Stomach smooth muscle (tissue), 2 donors: ENCODE measurements around the gene S100A9.

Experiments
- H3K27ac ChIP-seq: one replicate; pipeline ENCODE4 v1.7.0; 2013; ENCODE audit warnings: mild to moderate bottlenecking, low read length, inconsistent platforms
- H3K27me3 ChIP-seq, 2 donors: one replicate each; pipeline ENCODE4 v1.7.0; 2013; ENCODE audit warnings: low read length in 2 of 2; ENCODE audit not compliant: insufficient read depth in 2 of 2, control insufficient read depth in 1 of 2
- H3K36me3 ChIP-seq, 2 donors: one replicate each; pipeline ENCODE4 v1.7.0; 2013; ENCODE audit warnings: low read length in 2 of 2; ENCODE audit not compliant: control insufficient read depth in 2 of 2, insufficient read depth in 2 of 2
- H3K4me1 ChIP-seq: one replicate; pipeline ENCODE4 v1.7.0; 2013; ENCODE audit warnings: low read length; ENCODE audit not compliant: control insufficient read depth, insufficient read depth
- H3K4me3 ChIP-seq, 2 donors: one replicate each; pipeline ENCODE4 v1.7.0; 2013; ENCODE audit warnings: low read length in 2 of 2
- H3K9ac ChIP-seq, 2 donors: one replicate each; pipeline ENCODE4 v1.7.0; 2013; ENCODE audit warnings: low read length in 2 of 2, mild to moderate bottlenecking in 1 of 2
- H3K9me3 ChIP-seq, 2 donors: one replicate each; pipeline ENCODE4 v1.7.0; 2013; ENCODE audit warnings: low read length in 2 of 2; ENCODE audit not compliant: control insufficient read depth in 2 of 2
- donor health status: healthy.
- donor health status: Pancreatic carcinoma.

The S100A9 gene

DNA sequence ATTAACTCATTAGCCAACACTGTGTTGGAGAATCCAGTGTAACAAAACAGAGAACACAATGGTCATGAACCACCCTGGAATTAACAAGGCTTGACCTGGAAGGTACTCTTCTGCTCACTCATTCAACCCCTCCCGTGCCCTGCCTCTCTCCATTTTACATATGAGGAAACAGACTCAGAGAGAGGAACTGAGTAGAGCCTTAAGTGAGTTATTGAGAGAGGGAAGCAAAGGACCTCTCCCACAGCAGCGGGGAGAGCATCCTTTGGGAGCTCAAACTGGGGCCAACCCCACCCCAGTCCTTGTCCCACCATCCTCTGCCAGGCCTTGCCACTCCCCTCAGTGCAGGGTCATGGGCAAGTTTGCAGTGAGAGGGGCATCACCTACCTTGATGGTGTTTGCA, 16.4 kb downstream of the S100A9 start:
- Histone ChIP-seq H3K4me1 (no peaks in the 10 kb centered on the region), H3K9ac (no peak overlapping the region), H3K9me3 (no peaks in the 10 kb centered on the region), H3K27me3 (peaks cover 0 to 2% of the 10 kb centered on the region in 2 donors), H3K4me3 (no peak overlapping the region), H3K36me3 (no peaks in the 10 kb centered on the region), H3K27ac (no peak overlapping the region)

DNA sequence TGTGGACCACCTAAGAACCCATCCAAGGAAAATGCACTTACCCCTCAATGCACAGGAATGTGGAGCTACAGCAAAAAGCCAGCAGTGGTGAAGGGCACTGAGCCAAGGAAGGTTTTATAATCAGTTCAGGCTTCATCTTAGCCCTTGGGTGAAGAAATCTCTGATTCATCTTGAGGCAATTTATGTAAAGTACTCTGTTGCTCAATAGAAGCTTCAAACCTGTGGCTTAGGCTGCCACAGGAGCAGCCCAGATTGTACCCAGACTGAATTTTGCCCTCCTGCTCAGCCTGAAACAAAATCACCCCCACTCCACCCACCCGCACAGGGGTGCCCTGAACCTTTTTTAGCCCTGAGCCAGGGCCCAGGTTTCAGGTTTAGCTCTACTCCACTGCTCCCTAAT, 17.9 kb downstream of the S100A9 start, which contains the start of gene S100A12:
TSS of gene S100A12 (minus strand) at position 111 of the 400 bp plus-strand sequence. CDS start 1,029 bp downstream, outside the sequence.
- Histone ChIP-seq H3K36me3 (no peaks in the 10 kb centered on the region), H3K4me3 (no peak within 1 kb of the TSS), H3K9ac (no peak within 1 kb of the TSS), H3K27me3 (peaks cover 0 to 2% of the 10 kb centered on the region in 2 donors), H3K4me1 (no peaks in the 10 kb centered on the region), H3K27ac (no peak within 1 kb of the TSS), H3K9me3 (peaks cover 0 to under 1% of the 10 kb centered on the region in 2 donors)

- Histone ChIP-seq H3K4me1 (no peaks in the 10 kb centered on the region), H3K9ac (no peak overlapping the region), H3K4me3 (no peak overlapping the region), H3K27me3 (peaks cover 0 to 2% of the 10 kb centered on the region in 2 donors), H3K27ac (no peak overlapping the region), H3K36me3 (no peaks in the 10 kb centered on the region), H3K9me3 (peaks cover 0 to 3% of the 10 kb centered on the region in 2 donors)
Measured at GRCh38 chr1:153379591-153379990, 21.9 kb downstream of the S100A9 start.

DNA sequence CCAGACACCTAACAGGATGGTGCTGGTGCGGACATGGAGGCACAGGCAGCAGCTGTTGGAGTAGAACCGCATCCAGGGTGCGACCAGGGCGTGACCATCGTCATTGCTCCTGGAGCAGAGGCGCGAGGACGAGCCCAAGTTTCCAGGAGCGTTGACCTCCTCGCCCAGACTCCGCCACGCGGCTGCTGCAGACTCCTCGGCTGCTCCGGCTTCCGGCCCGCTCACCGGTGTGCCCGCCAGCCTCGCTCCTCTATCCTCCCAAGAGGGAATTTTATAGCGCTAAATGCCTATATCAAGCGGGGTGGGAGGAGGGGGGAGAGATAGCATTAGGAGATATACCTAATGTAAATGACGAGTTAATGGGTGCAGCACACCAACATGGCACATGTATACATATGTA, 23.1 kb downstream of the S100A9 start:
- H3K9ac ChIP-seq: no peak overlapping the region
- no peak overlapping the region for H3K27ac ChIP-seq
- no peaks in the 10 kb centered on the region for H3K4me1 ChIP-seq
- H3K9me3 ChIP-seq: peaks cover 0 to 3% of the 10 kb centered on the region in 2 donors
- H3K4me3 ChIP-seq: no peak overlapping the region
- H3K36me3 ChIP-seq: no peaks in the 10 kb centered on the region
- H3K27me3 ChIP-seq: peaks cover 0 to 2% of the 10 kb centered on the region in 2 donors

DNA sequence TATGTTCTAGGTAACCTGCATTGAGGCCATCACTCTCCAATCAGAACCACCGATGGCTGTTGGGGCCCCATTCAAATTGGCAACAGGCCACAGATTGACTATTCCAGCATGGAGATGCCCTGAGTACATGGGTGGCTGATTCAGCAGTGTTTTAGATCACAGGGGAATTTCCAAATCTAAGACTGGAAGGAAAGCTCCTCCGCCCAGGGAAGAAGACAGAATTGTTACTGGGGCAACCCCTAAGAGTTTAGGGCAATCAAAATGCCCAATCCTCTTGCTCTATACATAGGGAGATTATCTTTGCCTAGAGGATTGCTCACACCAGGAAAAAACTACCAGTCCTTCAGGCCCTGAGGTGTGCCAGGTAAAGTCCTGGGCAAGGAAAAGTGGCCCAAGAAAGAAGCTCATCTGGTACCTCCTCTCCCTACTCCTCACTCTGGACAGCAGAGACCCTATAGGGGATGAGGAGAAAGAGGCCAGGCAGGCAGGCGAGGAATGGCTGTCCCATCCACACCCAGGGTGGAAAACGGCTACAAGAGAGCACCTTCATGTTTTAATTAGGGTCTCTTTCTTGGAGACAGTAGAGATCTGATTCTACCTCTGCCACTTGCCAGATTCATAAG, 27.4 kb downstream of the S100A9 start:
- Histone ChIP-seq H3K27ac (no peak overlapping the region), H3K9me3 (peaks cover 0 to 3% of the 10 kb centered on the region in 2 donors), H3K4me3 (no peak overlapping the region)

GRCh38 chr1:153386500-153386901, 28.8 kb downstream of the S100A9 start:
- Histone ChIP-seq H3K36me3 (no peaks in the 10 kb centered on the region), H3K4me3 (no peak overlapping the region), H3K9ac (no peak overlapping the region), H3K4me1 (no peaks in the 10 kb centered on the region), H3K27me3 (peaks cover 0 to 7% of the 10 kb centered on the region in 2 donors), H3K27ac (no peak overlapping the region), H3K9me3 (no peaks in the 10 kb centered on the region)

More for the DNA sequence above, 27.4 kb downstream of the S100A9 start:
- Histone ChIP-seq H3K27me3 (peaks cover 0 to 2% of the 10 kb centered on the region in 2 donors), H3K36me3 (no peaks in the 10 kb centered on the region), H3K4me1 (no peaks in the 10 kb centered on the region), H3K9ac (no peak overlapping the region)

DNA sequence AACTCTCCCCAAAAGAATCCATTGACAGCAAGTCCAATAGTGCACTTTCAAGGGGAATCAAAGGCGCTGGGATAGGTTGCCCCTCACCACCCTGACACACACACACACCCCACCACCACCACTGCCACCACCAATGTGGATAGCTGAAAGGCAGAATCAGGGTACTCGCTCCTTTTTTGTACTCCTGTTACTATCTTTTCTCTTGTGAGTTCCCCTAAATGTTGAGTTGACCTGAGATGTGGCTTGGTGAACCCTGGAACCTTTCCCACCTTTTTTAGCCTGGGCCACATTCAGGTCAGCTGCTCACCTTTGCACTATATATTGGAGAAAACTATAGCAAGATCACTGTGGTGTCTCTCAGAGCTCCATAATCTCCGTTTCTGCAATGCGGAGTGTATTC, 29.3 kb downstream of the S100A9 start:
- Histone ChIP-seq H3K27ac (no peak overlapping the region), H3K4me3 (no peak overlapping the region), H3K9ac (no peak overlapping the region), H3K4me1 (no peaks in the 10 kb centered on the region), H3K36me3 (no peaks in the 10 kb centered on the region), H3K9me3 (no peaks in the 10 kb centered on the region), H3K27me3 (peaks cover 0 to 7% of the 10 kb centered on the region in 2 donors)

- Histone ChIP-seq H3K4me1 (no peaks in the 10 kb centered on the region), H3K9ac (no peak overlapping the region), H3K27me3 (peaks cover 0 to 7% of the 10 kb centered on the region in 2 donors), H3K27ac (no peak overlapping the region), H3K36me3 (no peaks in the 10 kb centered on the region), H3K9me3 (no peaks in the 10 kb centered on the region), H3K4me3 (no peak overlapping the region)
Measured at GRCh38 chr1:153387785-153388184, 30.1 kb downstream of the S100A9 start.

DNA sequence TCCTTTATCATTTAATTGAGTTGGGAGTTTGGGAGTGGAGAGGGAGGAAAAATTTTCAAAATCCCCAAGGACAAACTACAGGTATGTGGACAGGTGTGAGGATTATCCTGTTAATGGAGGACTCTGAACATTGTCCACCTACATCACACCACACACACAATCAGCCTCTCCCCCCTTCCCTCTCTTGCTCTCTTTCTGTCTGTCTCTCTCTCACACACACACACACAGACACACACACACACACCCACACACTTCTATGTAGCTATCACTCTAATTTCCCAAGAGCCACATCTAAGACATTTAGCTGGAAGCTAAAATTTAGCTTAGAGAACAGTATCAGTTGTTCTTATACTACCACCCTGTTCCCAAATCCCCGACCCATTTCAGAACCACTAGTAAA, 31.7 kb downstream of the S100A9 start:
- no peaks in the 10 kb centered on the region for H3K36me3 ChIP-seq
- H3K27ac ChIP-seq: no peak overlapping the region
- H3K4me1 ChIP-seq: no peaks in the 10 kb centered on the region
- H3K4me3 ChIP-seq: no peak overlapping the region
- H3K9me3 ChIP-seq: no peaks in the 10 kb centered on the region
- H3K27me3 ChIP-seq: peaks cover 0 to 11% of the 10 kb centered on the region in 2 donors
- no peak overlapping the region for H3K9ac ChIP-seq

- Histone ChIP-seq H3K4me1 (no peaks in the 10 kb centered on the region), H3K9me3 (no peaks in the 10 kb centered on the region), H3K36me3 (no peaks in the 10 kb centered on the region), H3K9ac (no peak overlapping the region), H3K27me3 (peaks cover under 1 to 10% of the 10 kb centered on the region in 2 donors), H3K4me3 (no peak overlapping the region), H3K27ac (no peak overlapping the region)
Measured at GRCh38 chr1:153389973-153390879, 32.6 kb downstream of the S100A9 start.
